Neural cell (in vitro differentiated cells): Measurements from ENCODE around the gene ANKRD29.

Experiments used
- CTCF ChIP-seq: fragments of 450-650 bp; IDR thresholded peaks from 2 replicates; pipeline ENCODE4 v1.5.1; 2014; ENCODE audit warnings: antibody characterized with exemption, mild to moderate bottlenecking, moderate library complexity; ENCODE audit not compliant: poor library complexity, severe bottlenecking
- EP300 ChIP-seq: fragments of 450-650 bp; conservative IDR thresholded peaks from 2 replicates; pipeline ENCODE4 v1.6.1; 2014; ENCODE audit warnings: antibody characterized with exemption, mild to moderate bottlenecking, moderate library complexity; ENCODE audit not compliant: poor library complexity, severe bottlenecking
- EZH2 ChIP-seq: fragments of 200-600, 300-800 bp; shearing (Covaris generic), sonication (generic); IDR thresholded peaks from 2 replicates; pipeline ENCODE4 v1.6.1; 2014; ENCODE audit warnings: antibody characterized with exemption, low read length, borderline replicate concordance, mild to moderate bottlenecking; ENCODE audit not compliant: insufficient read depth, poor library complexity, severe bottlenecking
- POLR2AphosphoS5 ChIP-seq: IDR thresholded peaks from 2 replicates; pipeline ENCODE4 v1.6.1; 2012
- TAF1 ChIP-seq: IDR thresholded peaks from 2 replicates; pipeline ENCODE4 v1.6.1; 2012; ENCODE audit warnings: low read depth

- TF ChIP-seq EP300 (no peak), CTCF (no peak), EZH2 (no peak), POLR2AphosphoS5 (no peak), TAF1 (no peak)
Measured at GRCh38 chr18:23706971-23707640, 44.4 kb upstream of the ANKRD29 start.
